OCI-LY3 (cell line): ENCODE data around the gene PEX7.
"Not testable (repeated sequence)": the region's sequence is repeated elsewhere in the genome, so short reads cannot be mapped to it uniquely, and the experiment has no call there.

ENCODE experiments used
- H2AFZ ChIP-seq: fragments of 200-600, 300-600 bp; shearing (Covaris generic); 2 replicates; pipeline ENCODE4 v1.6.0; 2014; ENCODE audit warnings: antibody characterized with exemption, low read depth, low read length
- H3K27ac ChIP-seq: fragments of 200-600, 300-600 bp; sonication (generic); 2 replicates; pipeline ENCODE4 v1.5.1; 2014; ENCODE audit warnings: mild to moderate bottlenecking, low read length, moderate library complexity, mixed read lengths
- H3K27me3 ChIP-seq: fragments of 200-600, 300-600 bp; sonication (generic); 2 replicates; pipeline ENCODE4 v1.6.1; 2014; ENCODE audit warnings: low read depth, low read length, mixed read lengths
- H3K36me3 ChIP-seq: fragments of 200-600, 300-600 bp; sonication (generic); replicated peaks from 2 replicates; pipeline ENCODE3; 2014; ENCODE audit warnings: low read depth, low read length, mixed read lengths
- H3K4me1 ChIP-seq: fragments of 300-600, 200-600 bp; sonication (generic); 2 replicates; pipeline ENCODE4 v1.6.1; 2014; ENCODE audit warnings: low read length, mixed read lengths
- H3K4me2 ChIP-seq: fragments of 200-600, 300-600 bp; sonication (generic); 2 replicates; pipeline ENCODE4 v1.6.1; 2014; ENCODE audit warnings: low read length, mixed read lengths
- H3K4me3 ChIP-seq: fragments of 300-600, 200-600 bp; sonication (generic); 2 replicates; pipeline ENCODE4 v1.5.1; 2014; ENCODE audit warnings: antibody characterized with exemption, mild to moderate bottlenecking, low read length, moderate library complexity
- H3K79me2 ChIP-seq: fragments of 300-600, 200-600 bp; shearing (Covaris generic); 2 replicates; pipeline ENCODE4 v1.6.1; 2014; ENCODE audit warnings: mild to moderate bottlenecking, low read length, mixed read lengths
- H3K9ac ChIP-seq: fragments of 300-600, 200-600 bp; shearing (Covaris generic); 2 replicates; pipeline ENCODE4 v1.6.0; 2014; ENCODE audit warnings: mild to moderate bottlenecking, low read length, moderate library complexity
- H3K9me3 ChIP-seq: fragments of 200-600, 300-600 bp; shearing (Covaris generic); 2 replicates; pipeline ENCODE4 v1.6.1; 2014; ENCODE audit warnings: low read length, mixed read lengths; ENCODE audit not compliant: insufficient read depth
- H4K20me1 ChIP-seq: fragments of 200-600, 300-600 bp; sonication (generic); 2 replicates; pipeline ENCODE4 v1.6.1; 2016; ENCODE audit warnings: low read length, mixed read lengths; ENCODE audit not compliant: insufficient read depth
- EZH2phosphoT487 ChIP-seq: fragments of 200-600 bp; shearing (Covaris generic); IDR thresholded peaks from 2 replicates; pipeline ENCODE4 v1.6.1; 2018; ENCODE audit warnings: antibody characterized with exemption, mixed run types, low read depth
- TF ChIP-seq, protein P1 (sequence below): fragments of 200-600, 300-600 bp; sonication (generic); IDR thresholded peaks from 2 replicates; pipeline ENCODE4 v1.5.1; 2014; ENCODE audit warnings: antibody characterized with exemption, low read length, low read depth

The PEX7 gene

DNA sequence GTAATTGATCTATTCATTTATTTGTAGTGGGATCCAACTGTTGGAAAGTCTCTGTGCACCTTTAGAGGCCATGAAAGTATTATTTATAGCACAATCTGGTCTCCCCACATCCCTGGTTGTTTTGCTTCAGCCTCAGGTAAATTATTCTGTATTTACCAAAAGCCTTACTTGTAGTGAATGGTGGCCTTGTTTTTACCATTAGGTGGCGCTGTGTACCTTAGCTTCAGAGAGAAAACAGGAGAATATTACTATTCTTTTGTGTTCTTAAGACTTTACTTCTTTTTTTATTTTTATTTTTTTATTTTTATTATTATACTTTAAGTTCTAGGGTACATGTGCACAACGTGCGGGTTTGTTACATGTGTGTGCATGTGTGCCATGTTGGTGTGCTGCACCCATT is 23.7 kb downstream of the PEX7 start:
- Histone ChIP-seq H3K4me1 (no peaks in the 10 kb centered on the region), H3K27ac (no peak overlapping the region), H3K4me2 (no peak overlapping the region), H3K9ac (no peak overlapping the region), H3K4me3 (no peak overlapping the region), H4K20me1 (no peaks in the 10 kb centered on the region), H2AFZ (no peak overlapping the region), H3K36me3 (no peaks in the 10 kb centered on the region), H3K27me3 (no peaks in the 10 kb centered on the region), H3K9me3 (no peaks in the 10 kb centered on the region), H3K79me2 (no peaks in the 10 kb centered on the region)
- no peak for TF ChIP-seq EZH2phosphoT487
- TF ChIP-seq, protein P1, sequence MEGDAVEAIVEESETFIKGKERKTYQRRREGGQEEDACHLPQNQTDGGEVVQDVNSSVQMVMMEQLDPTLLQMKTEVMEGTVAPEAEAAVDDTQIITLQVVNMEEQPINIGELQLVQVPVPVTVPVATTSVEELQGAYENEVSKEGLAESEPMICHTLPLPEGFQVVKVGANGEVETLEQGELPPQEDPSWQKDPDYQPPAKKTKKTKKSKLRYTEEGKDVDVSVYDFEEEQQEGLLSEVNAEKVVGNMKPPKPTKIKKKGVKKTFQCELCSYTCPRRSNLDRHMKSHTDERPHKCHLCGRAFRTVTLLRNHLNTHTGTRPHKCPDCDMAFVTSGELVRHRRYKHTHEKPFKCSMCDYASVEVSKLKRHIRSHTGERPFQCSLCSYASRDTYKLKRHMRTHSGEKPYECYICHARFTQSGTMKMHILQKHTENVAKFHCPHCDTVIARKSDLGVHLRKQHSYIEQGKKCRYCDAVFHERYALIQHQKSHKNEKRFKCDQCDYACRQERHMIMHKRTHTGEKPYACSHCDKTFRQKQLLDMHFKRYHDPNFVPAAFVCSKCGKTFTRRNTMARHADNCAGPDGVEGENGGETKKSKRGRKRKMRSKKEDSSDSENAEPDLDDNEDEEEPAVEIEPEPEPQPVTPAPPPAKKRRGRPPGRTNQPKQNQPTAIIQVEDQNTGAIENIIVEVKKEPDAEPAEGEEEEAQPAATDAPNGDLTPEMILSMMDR = peak; percentile 55

DNA sequence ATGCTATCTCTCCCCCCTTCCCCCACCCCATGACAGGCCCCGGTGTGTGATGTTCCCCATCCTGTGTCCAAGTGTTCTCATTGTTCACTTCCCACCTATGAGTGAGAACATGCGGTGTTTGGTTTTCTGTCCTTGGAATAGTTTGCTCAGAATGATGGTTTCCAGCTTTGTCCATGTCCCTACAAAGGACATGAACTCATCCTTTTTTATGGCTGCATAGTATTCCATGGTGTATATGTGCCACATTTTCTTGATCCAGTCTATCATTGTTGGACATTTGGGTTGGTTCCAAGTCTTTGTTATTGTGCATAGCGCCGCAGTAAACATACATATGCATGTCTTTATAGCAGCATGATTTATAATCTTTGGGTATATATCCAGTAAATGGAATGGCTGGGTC is 24.1 kb downstream of the PEX7 start:
- not testable (repeated sequence) for H3K9me3 ChIP-seq, H3K4me3 ChIP-seq, H3K9ac ChIP-seq, H3K79me2 ChIP-seq, H3K27ac ChIP-seq, H2AFZ ChIP-seq, H3K27me3 ChIP-seq, H4K20me1 ChIP-seq, H3K4me1 ChIP-seq, H3K36me3 ChIP-seq, H3K4me2 ChIP-seq

DNA sequence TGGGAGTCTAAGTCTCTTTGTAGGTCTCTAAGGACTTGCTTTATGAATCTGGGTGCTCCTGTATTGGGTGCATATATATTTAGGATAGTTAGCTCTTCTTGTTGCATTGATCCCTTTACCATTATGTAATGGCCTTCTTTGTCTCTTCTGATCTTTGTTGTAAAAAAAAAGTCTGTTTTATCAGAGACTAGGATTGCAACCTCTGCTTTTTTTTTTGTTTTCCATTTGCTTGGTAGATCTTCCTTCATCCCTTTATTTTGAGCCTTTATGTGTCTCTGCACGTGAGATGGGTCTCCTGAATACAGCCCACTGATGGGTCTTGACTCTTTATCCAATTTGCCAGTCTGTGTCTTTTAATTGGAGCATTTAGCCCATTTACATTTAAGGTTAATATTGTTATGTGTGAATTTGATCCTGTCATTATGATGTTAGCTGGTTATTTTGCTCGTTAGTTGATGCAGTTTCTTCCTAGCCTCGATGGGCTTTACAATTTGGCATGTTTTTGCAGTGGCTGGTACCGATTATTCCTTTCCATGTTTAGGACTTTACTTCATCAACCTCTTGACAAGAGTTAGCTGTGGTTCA is 27.7 kb downstream of the PEX7 start:
- not testable (repeated sequence) for H2AFZ ChIP-seq, H3K27ac ChIP-seq, H3K27me3 ChIP-seq, H4K20me1 ChIP-seq, H3K9me3 ChIP-seq, H3K9ac ChIP-seq, H3K79me2 ChIP-seq, H3K4me2 ChIP-seq, H3K36me3 ChIP-seq, H3K4me1 ChIP-seq, H3K4me3 ChIP-seq

DNA sequence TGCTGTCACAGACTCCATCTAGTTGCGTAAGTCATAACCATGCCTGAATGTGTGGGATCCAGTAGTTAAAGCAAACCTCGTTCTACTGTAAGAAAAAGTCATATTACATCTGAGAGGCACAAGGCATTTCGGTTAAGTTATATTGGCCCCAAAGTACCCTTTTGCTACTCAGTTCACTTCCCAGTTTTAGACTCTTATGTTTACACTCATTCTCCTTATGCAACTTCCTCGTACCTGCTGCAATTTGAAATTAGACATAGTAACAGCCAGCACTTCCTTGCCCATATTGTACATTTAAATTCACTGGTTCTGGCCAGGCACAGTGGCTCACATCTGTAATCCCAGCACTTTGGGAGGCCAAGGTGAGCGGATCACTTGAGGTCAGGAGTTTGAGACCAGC is 37.0 kb downstream of the PEX7 start:
- Histone ChIP-seq H4K20me1 (no peaks in the 10 kb centered on the region), H3K4me1 (no peaks in the 10 kb centered on the region), H2AFZ (no peak overlapping the region), H3K27ac (no peak overlapping the region), H3K79me2 (no peaks in the 10 kb centered on the region), H3K9ac (no peak overlapping the region), H3K4me3 (no peak overlapping the region), H3K27me3 (no peaks in the 10 kb centered on the region), H3K4me2 (no peak overlapping the region), H3K9me3 (no peaks in the 10 kb centered on the region), H3K36me3 (no peaks in the 10 kb centered on the region)
- TF ChIP-seq, protein P1 = no peak
- no peak for TF ChIP-seq EZH2phosphoT487

DNA sequence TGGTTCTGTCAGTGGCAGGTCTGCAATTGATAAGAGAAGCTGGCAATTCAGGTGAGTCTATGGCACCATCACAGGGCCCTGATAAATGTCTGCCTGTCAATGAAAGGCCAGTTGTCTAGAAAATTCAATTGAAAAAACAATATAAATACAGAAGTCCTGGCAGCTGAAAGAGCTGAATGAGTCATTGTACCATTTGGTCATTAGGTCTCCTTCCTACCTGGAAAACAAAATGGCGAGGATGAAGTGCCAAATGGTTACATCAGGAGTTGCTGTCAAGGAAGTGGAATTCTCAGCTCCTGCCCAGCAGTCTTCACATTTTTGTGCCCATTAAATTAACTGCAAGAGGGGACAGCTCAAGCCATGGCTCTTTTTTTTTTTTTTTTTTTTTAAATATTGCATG is 37.7 kb downstream of the PEX7 start:
- H2AFZ ChIP-seq = no peak overlapping the region
- H3K4me1 ChIP-seq = no peaks in the 10 kb centered on the region
- no peaks in the 10 kb centered on the region for H3K27me3 ChIP-seq
- no peak overlapping the region for H3K27ac ChIP-seq
- no peak overlapping the region for H3K9ac ChIP-seq
- no peaks in the 10 kb centered on the region for H3K9me3 ChIP-seq
- H4K20me1 ChIP-seq = no peaks in the 10 kb centered on the region
- H3K36me3 ChIP-seq = no peaks in the 10 kb centered on the region
- no peaks in the 10 kb centered on the region for H3K79me2 ChIP-seq
- TF ChIP-seq, protein P1 = no peak
- TF ChIP-seq EZH2phosphoT487 = no peak
- H3K4me3 ChIP-seq = no peak overlapping the region
- H3K4me2 ChIP-seq = no peak overlapping the region
